K562 (cell line): ENCODE data around the gene ATG13. TPM values are rescaled to one million over a fixed set of nuclear protein-coding genes. Genes with fewer than 3 reads are reported as not detected.

Experiments
- ATAC-seq: fragments of 200-7000 bp; cut with Tn5 transposase; 3 replicates; pipeline ENCODE4 v1.9.1; 2020; ENCODE audit warnings: moderate library complexity
- BruUV-seq: library from RNA; stranded (reverse); fragments of 400-500 nt; replicated peaks from 2 replicates; lab custom pipeline; 2021; lab: Mats Ljungman, UMichigan
- CTCF ChIA-PET: fragments of 300-600 bp; formaldehyde crosslinking; extraction: SDS; loops from one replicate; lab custom pipeline; 2021; ENCODE audit warnings: low intra/inter-chr PET ratio; lab: Yijun Ruan, JAX
- POLR2A ChIA-PET: fragments of 300-600, 350-650 bp; sonication (Branson Sonifier 250); formaldehyde crosslinking; extraction: SDS; loops from one replicate; lab custom pipeline; 2021; ENCODE audit warnings: antibody characterized with exemption, inconsistent platforms; lab: Yijun Ruan, JAX
- DNase-seq, 4 experiments: peaks; one replicate each; pipeline versions ENCODE4 v3.0.0 to v3.0.0-alpha.2; 2011 to 2018; ENCODE audit warnings: low spot score in 3 of 4, mixed read lengths in 3 of 4; ENCODE audit errors: extremely low read depth in 1 of 4
- FAIRE-seq: peaks from 2 replicates; lab custom pipeline; 2011; peaks lifted over from hg19 to GRCh38; lab: Jason Lieb, UNC
- H2AFZ ChIP-seq: 2 replicates; pipeline ENCODE4 v1.6.0; 2011; ENCODE audit warnings: low read depth, low read length, control low read depth, inconsistent platforms
- H3K27ac ChIP-seq: fragments of 200-600 bp; 3 replicates; pipeline ENCODE4 v1.8.0; 2011; ENCODE audit warnings: low read depth, mild to moderate bottlenecking, control low read depth, inconsistent platforms, low read length, moderate library complexity, mixed read lengths; ENCODE audit errors: extremely low read depth
- H3K27me3 ChIP-seq, 2 experiments: fragments of 300-600 bp in 1 of 2; 2 replicates in 1 of 2; 3 replicates in 1 of 2; pipeline versions ENCODE4 v1.6.0 to v1.8.0; 2011; ENCODE audit warnings: inconsistent platforms in 2 of 2, low read length in 2 of 2, mild to moderate bottlenecking in 1 of 2, mixed read lengths in 1 of 2, moderate library complexity in 1 of 2; ENCODE audit not compliant: control insufficient read depth in 2 of 2, insufficient read depth in 2 of 2
- H3K36me3 ChIP-seq: fragments of 300-600 bp; 3 replicates; pipeline ENCODE4 v1.8.0; 2011; ENCODE audit warnings: mild to moderate bottlenecking, low read length, inconsistent platforms; ENCODE audit not compliant: control insufficient read depth, insufficient read depth
- H3K4me1 ChIP-seq, 2 experiments: fragments of 200-600 bp in 1 of 2; replicated peaks in 1 of 2; 2 replicates in 1 of 2; 3 replicates in 1 of 2; pipeline versions ENCODE4 v1.5.1 to v1.8.0; 2011; ENCODE audit warnings: inconsistent platforms in 2 of 2, low read length in 2 of 2, mild to moderate bottlenecking in 1 of 2, mixed read lengths in 1 of 2, moderate library complexity in 1 of 2; ENCODE audit not compliant: control insufficient read depth in 2 of 2, insufficient read depth in 2 of 2
- H3K4me2 ChIP-seq: 2 replicates; pipeline ENCODE4 v1.6.1; 2011; ENCODE audit warnings: low read length, control low read depth, inconsistent platforms, mixed read lengths; ENCODE audit not compliant: insufficient read depth
- H3K4me3 ChIP-seq: fragments of 200-600 bp; sonication (generic), shearing (Covaris generic); 2 replicates; pipeline ENCODE4 v1.5.1; 2016; ENCODE audit warnings: control low read depth, inconsistent platforms
- H3K79me2 ChIP-seq: fragments of 200-600 bp; 3 replicates; pipeline ENCODE4 v1.8.0; 2011; ENCODE audit warnings: low read length, inconsistent platforms; ENCODE audit not compliant: control insufficient read depth, insufficient read depth
- H3K9ac ChIP-seq, 2 experiments: 2 replicates each; pipeline versions ENCODE4 v1.6.0 to v1.6.1; 2011; ENCODE audit warnings: low read depth in 2 of 2, low read length in 2 of 2, control low read depth in 1 of 2, inconsistent platforms in 1 of 2, mild to moderate bottlenecking in 1 of 2, mixed read lengths in 1 of 2; ENCODE audit not compliant: insufficient read depth in 1 of 2
- H3K9me1 ChIP-seq: one replicate; pipeline ENCODE4 v1.6.0; 2011; ENCODE audit warnings: inconsistent platforms, mild to moderate bottlenecking, low read length, moderate library complexity; ENCODE audit not compliant: control insufficient read depth, insufficient read depth
- H3K9me3 ChIP-seq: replicated peaks from 2 replicates; pipeline ENCODE4 v1.5.1; 2011; ENCODE audit warnings: low read depth, low read length, inconsistent platforms; ENCODE audit not compliant: control insufficient read depth, insufficient read depth
- H4K20me1 ChIP-seq: replicated peaks from 2 replicates; pipeline ENCODE4 v1.6.1; 2011; ENCODE audit warnings: low read length, inconsistent platforms, mixed read lengths; ENCODE audit not compliant: control insufficient read depth, insufficient read depth
- HDGF ChIP-seq: fragments of 450-650 bp; IDR thresholded peaks from 2 replicates; pipeline ENCODE4 v1.6.1; 2016
- MYC ChIP-seq, 2 experiments: fragments of 250-450 bp in 1 of 2; sonication (Bioruptor Pico) in 1 of 2; IDR thresholded peaks; 2 replicates each; pipeline versions ENCODE4 v1.5.1 to v1.6.1; 2012 to 2021; ENCODE audit warnings: low read depth in 2 of 2, borderline replicate concordance in 1 of 2, improper control_type of control experiment in 1 of 2, low read length in 1 of 2, mild to moderate bottlenecking in 1 of 2, moderate library complexity in 1 of 2
- NFIC ChIP-seq: fragments of 450-650 bp; IDR thresholded peaks from 2 replicates; pipeline ENCODE4 v1.6.1; 2017; ENCODE audit warnings: mild to moderate bottlenecking, inconsistent platforms
- NR0B1 ChIP-seq: fragments of 450-650 bp; IDR thresholded peaks from one replicate; pipeline ENCODE4 v1.6.1; 2018; ENCODE audit warnings: mild to moderate bottlenecking, moderate library complexity; ENCODE audit not compliant: partially characterized antibody
- RBM15 ChIP-seq: fragments of 200-400 bp; formaldehyde crosslinking; IDR thresholded peaks from 2 replicates; pipeline ENCODE4 v1.6.1; 2018; ENCODE audit warnings: mild to moderate bottlenecking, low read length, moderate library complexity; ENCODE audit not compliant: insufficient read depth
- SAP30 ChIP-seq: fragments of 200-600 bp; sonication (generic); IDR thresholded peaks from 2 replicates; pipeline ENCODE4 v1.6.1; 2012; ENCODE audit warnings: borderline replicate concordance, low read depth, mild to moderate bottlenecking, moderate library complexity, low read length, control low read depth, inconsistent platforms; ENCODE audit not compliant: insufficient read depth, poor library complexity, severe bottlenecking
- SMAD1 ChIP-seq: fragments of 150-350 bp; IDR thresholded peaks from 2 replicates; pipeline ENCODE4 v1.6.1; 2014; ENCODE audit warnings: low read length, low read depth; ENCODE audit not compliant: partially characterized antibody
- SMAD2 ChIP-seq: fragments of 150-350 bp; IDR thresholded peaks from 2 replicates; pipeline ENCODE4 v1.6.1; 2014; ENCODE audit warnings: low read depth, mild to moderate bottlenecking, low read length
- SREBF1 ChIP-seq: fragments of 150-350 bp; IDR thresholded peaks from 2 replicates; pipeline ENCODE4 v1.6.1; 2014; ENCODE audit warnings: antibody characterized with exemption, low read depth, low read length, borderline replicate concordance
- THRA ChIP-seq: fragments of 450-650 bp; IDR thresholded peaks from 2 replicates; pipeline ENCODE4 v1.6.1; 2017; ENCODE audit warnings: mild to moderate bottlenecking, moderate library complexity
- THRAP3 ChIP-seq: fragments of 450-650 bp; IDR thresholded peaks from 2 replicates; pipeline ENCODE4 v1.6.1; 2016; ENCODE audit warnings: mild to moderate bottlenecking, inconsistent platforms, borderline replicate concordance
- ZNF277 ChIP-seq: fragments of 250-450 bp; sonication (Bioruptor Pico); IDR thresholded peaks from 2 replicates; pipeline ENCODE4 v1.8.0; 2022; ENCODE audit warnings: inconsistent platforms, mild to moderate bottlenecking, moderate library complexity, borderline replicate concordance
- ZNF449 ChIP-seq: fragments of 250-450 bp; sonication (Bioruptor Pico); IDR thresholded peaks from 2 replicates; pipeline ENCODE4 v1.8.0; 2022; ENCODE audit warnings: moderate library complexity, mild to moderate bottlenecking, inconsistent platforms
- ZNF551 ChIP-seq: fragments of 250-450 bp; sonication (Bioruptor Pico); IDR thresholded peaks from 2 replicates; pipeline ENCODE4 v1.5.0; 2021; ENCODE audit warnings: mild to moderate bottlenecking, moderate library complexity
- WGBS: fragments of 100-300 bp; shearing (Covaris generic); methylation state at CpG from one replicate; pipeline ENCODE4 v1.1.6; 2016; ENCODE audit warnings: low coverage, mixed read lengths; ENCODE audit not compliant: insufficient coverage; ENCODE audit errors: missing lambda C conversion rate; 5-methylcytosine and 5-hydroxymethylcytosine counted together
- in situ Hi-C: fragments of 300-500 bp; cut with MboI; formaldehyde crosslinking; loops from 4 replicates; pipeline ENCODE4 v1.15.0; 2018; ENCODE audit warnings: inconsistent platforms, mixed read lengths
- intact Hi-C: fragments of 100-400 bp; cut with micrococcal nuclease; formaldehyde crosslinking; loops from 2 replicates; pipeline ENCODE4 v1.14.2; 2022
- polyA plus RNA-seq, 8 experiments: library from polyadenylated mRNA; depleted of rRNA in 4 of 8; stranded (reverse) in 5 of 8; unstranded in 3 of 8; fragments of >200 nt; fragmentation: Nextera tagmentation in 2 of 8; fragmentation: Illumina TruSeq in 1 of 8; extraction: Ambion mirVana in 2 of 8; extraction: Trizol in 1 of 8; gene quantifications; 2 replicates each; pipeline versions ENCODE4 v1.2.1 to v1.2.3, GENCODE V29; 2011 to 2014; ENCODE audit warnings: inconsistent platforms in 1 of 8, missing spikeins in 1 of 8
- total RNA-seq, 7 experiments: library from RNA; depleted of rRNA in 6 of 7; stranded (reverse); fragments of >200 nt in 6 of 7; fragmentation: Illumina TruSeq in 2 of 7; extraction: Trizol in 2 of 7; gene quantifications; 2 replicates each; pipeline versions ENCODE4 v1.2.1 to v1.2.3, GENCODE V29; 2011 to 2021; ENCODE audit warnings: low replicate concordance in 1 of 7

ATG13 gene
- total and polyA plus RNA-seq, 9 of the 15 experiments (the other 6 are each of a cell fraction or from before 2014, with no cell fraction given) = 13.1 to 61.5 (median 36.5) TPM

- Histone ChIP-seq H3K27me3 (no peaks in the 10 kb centered on the region), H3K79me2 (peaks cover 4% of the 10 kb centered on the region; the same call in 1 of the 3 replicates), H2AFZ (no peak overlapping the region), H3K9me1 (no peaks in the 10 kb centered on the region), H3K36me3 (peaks cover 45% of the 10 kb centered on the region), H3K27ac (no peak overlapping the region), H4K20me1 (no peaks in the 10 kb centered on the region), H3K9ac (no peak overlapping the region), H3K9me3 (no peaks in the 10 kb centered on the region), H3K4me3 (no peak overlapping the region), H3K4me1 (no peaks in the 10 kb centered on the region), H3K4me2 (no peak overlapping the region)
- CTCF ChIA-PET = no interaction called here
- no TSS peak for BruUV-seq
- WGBS = 91% methylated on average over 3 of the region's 3 CpGs
- POLR2A ChIA-PET = interaction anchor here (0.6 to 2.2 kb wide), 4 partner anchors 9 to 33 kb away, joined by 3 to 8 read pairs (median 4); no protein-coding TSS in a partner anchor
- in situ Hi-C loops (no loop called here), intact Hi-C loops (no loop called here)
- no peak for TF ChIP-seq SMAD2
- no peak for TF ChIP-seq HDGF
- no peak for TF ChIP-seq SAP30
- TF ChIP-seq SREBF1 = no peak
- no peak for TF ChIP-seq SMAD1
- no peak for TF ChIP-seq ZNF449 (CRISPR knock-in tag)
- TF ChIP-seq ZNF551 = no peak
- no peak for TF ChIP-seq NFIC
- TF ChIP-seq THRAP3 = no peak
- TF ChIP-seq ZNF277 (CRISPR knock-in tag) = no peak
- TF ChIP-seq NR0B1 = no peak
- no peak for TF ChIP-seq RBM15
- no peak for TF ChIP-seq THRA
- TF ChIP-seq MYC (IDR thresholded peaks at IDR 0.05; ENCODE audit: low read depth, low read length) = no peak
- no peak for TF ChIP-seq MYC (CRISPR knock-in tag; IDR thresholded peaks at IDR 0.05; ENCODE audit: borderline replicate concordance, low read depth)
- FAIRE-seq (no peak), ATAC-seq (no peak), DNase-seq (no peak)
Observed at GRCh38 chr11:46643531-46643930, 26.2 kb downstream of the ATG13 start.
